SK-N-SH (cell line): ENCODE results near the gene KLHDC3. TPM values are rescaled to one million over a fixed set of nuclear protein-coding genes. Genes with fewer than 3 reads are reported as not detected.

ENCODE experiments used
- CTCF ChIA-PET: fragments of 300-600, 350-600 bp; formaldehyde crosslinking; extraction: SDS; loops from one replicate; lab custom pipeline; 2021; lab: Yijun Ruan, JAX
- POLR2A ChIA-PET: fragments of 350-600 bp; sonication (Branson Sonifier 250); formaldehyde crosslinking; extraction: SDS; loops from one replicate; lab custom pipeline; 2020; ENCODE audit warnings: antibody characterized with exemption, inconsistent platforms; lab: Yijun Ruan, JAX
- DNase-seq: peaks from one replicate; pipeline ENCODE4 v3.0.0; 2012
- H2AFZ ChIP-seq: fragments of 200-600 bp; sonication (generic); 2 replicates; pipeline ENCODE4 v1.8.1; 2016; ENCODE audit warnings: antibody characterized with exemption, mild to moderate bottlenecking, low read depth
- H3F3A ChIP-seq: fragments of 200-600 bp; sonication (generic); replicated peaks from 2 replicates; pipeline ENCODE3; 2016; ENCODE audit warnings: antibody characterized with exemption, mild to moderate bottlenecking; ENCODE audit not compliant: insufficient read depth
- H3K27ac ChIP-seq, 2 experiments: fragments of 200-500 bp in 1 of 2; fragments of 200-600 bp in 1 of 2; sonication (Bioruptor generic) in 1 of 2; sonication (generic), shearing (Covaris generic) in 1 of 2; 2 replicates each; pipeline versions ENCODE4 v1.5.1 to v1.6.1; 2014 to 2016; ENCODE audit warnings: low read depth in 2 of 2, inconsistent platforms in 1 of 2, low read length in 1 of 2, mild to moderate bottlenecking in 1 of 2, mixed read lengths in 1 of 2
- H3K27me3 ChIP-seq: fragments of 200-600 bp; sonication (generic), shearing (Covaris generic); 2 replicates; pipeline ENCODE4 v1.6.1; 2016; ENCODE audit warnings: mixed run types; ENCODE audit not compliant: insufficient read depth
- H3K36me3 ChIP-seq, 2 experiments: fragments of 200-500 bp in 1 of 2; fragments of 200-600 bp in 1 of 2; sonication (Bioruptor generic) in 1 of 2; sonication (generic) in 1 of 2; replicated peaks in 1 of 2; 2 replicates each; pipeline versions ENCODE3 to v1.5.1; 2014 to 2016; ENCODE audit warnings: low read length in 1 of 2, mild to moderate bottlenecking in 1 of 2; ENCODE audit not compliant: insufficient read depth in 2 of 2, control insufficient read depth in 1 of 2
- H3K4me1 ChIP-seq, 2 experiments: fragments of 200-500 bp in 1 of 2; fragments of 200-600 bp in 1 of 2; sonication (Bioruptor generic) in 1 of 2; sonication (generic), shearing (Covaris generic) in 1 of 2; 2 replicates each; pipeline versions ENCODE4 v1.5.1 to v1.6.1; 2014 to 2016; ENCODE audit warnings: low read depth in 1 of 2, low read length in 1 of 2, mixed run types in 1 of 2; ENCODE audit not compliant: insufficient read depth in 2 of 2, control insufficient read depth in 1 of 2
- H3K4me2 ChIP-seq: fragments of 200-600 bp; sonication (generic), shearing (Covaris generic); 2 replicates; pipeline ENCODE4 v1.6.1; 2017; ENCODE audit warnings: mixed run types
- H3K4me3 ChIP-seq, 2 experiments: fragments of 200-500 bp in 1 of 2; fragments of 200-600 bp in 1 of 2; sonication (Bioruptor generic) in 1 of 2; sonication (generic), shearing (Covaris generic) in 1 of 2; 2 replicates each; pipeline versions ENCODE4 v1.5.1 to v1.8.1; 2014 to 2016; ENCODE audit warnings: low read depth in 2 of 2, inconsistent platforms in 1 of 2, low read length in 1 of 2, mild to moderate bottlenecking in 1 of 2, mixed read lengths in 1 of 2, moderate library complexity in 1 of 2
- H3K79me2 ChIP-seq: fragments of 200-600 bp; sonication (generic); 2 replicates; pipeline ENCODE4 v1.8.1; 2017; ENCODE audit warnings: mild to moderate bottlenecking; ENCODE audit not compliant: insufficient read depth
- H3K9ac ChIP-seq: fragments of 200-600 bp; sonication (generic); 2 replicates; pipeline ENCODE4 v1.6.1; 2017; ENCODE audit warnings: mixed run types
- H3K9me2 ChIP-seq: fragments of 200-600 bp; sonication (generic); 2 replicates; pipeline ENCODE4 v1.6.1; 2017; ENCODE audit warnings: mixed run types
- H3K9me3 ChIP-seq: fragments of 200-600 bp; sonication (generic); 2 replicates; pipeline ENCODE4 v1.6.1; 2017; ENCODE audit warnings: mixed run types, mild to moderate bottlenecking, moderate library complexity
- H4K20me1 ChIP-seq: fragments of 200-600 bp; sonication (generic); 2 replicates; pipeline ENCODE4 v1.6.1; 2017; ENCODE audit warnings: mild to moderate bottlenecking, mixed run types; ENCODE audit not compliant: insufficient read depth
- CHD2 ChIP-seq: fragments of 150-350 bp; IDR thresholded peaks from 2 replicates; pipeline ENCODE4 v1.6.1; 2018; ENCODE audit warnings: low read length; ENCODE audit not compliant: partially characterized antibody
- CTCF ChIP-seq: fragments of 200-600 bp; sonication (generic); IDR thresholded peaks from 2 replicates; pipeline ENCODE4 v1.6.1; 2017; ENCODE audit warnings: antibody characterized with exemption, mild to moderate bottlenecking, moderate library complexity
- ELF1 ChIP-seq: IDR thresholded peaks from 2 replicates; pipeline ENCODE4 v1.4.0; 2012
- EZH2phosphoT487 ChIP-seq: fragments of 200-600 bp; sonication (generic); IDR thresholded peaks from 2 replicates; pipeline ENCODE4 v1.6.1; 2017; ENCODE audit warnings: low read depth, mixed run types, mild to moderate bottlenecking, antibody characterized with exemption, moderate library complexity, borderline replicate concordance
- FOXJ3 ChIP-seq: sonication (generic); formaldehyde crosslinking; IDR thresholded peaks from 2 replicates; pipeline ENCODE4 v1.5.1; 2020; ENCODE audit warnings: mild to moderate bottlenecking, missing genetic modification reagents
- NFIC ChIP-seq: IDR thresholded peaks from 2 replicates; pipeline ENCODE4 v1.4.0; 2012; ENCODE audit warnings: borderline replicate concordance
- PBX3 ChIP-seq: IDR thresholded peaks from 2 replicates; pipeline ENCODE4; 2012
- POLR2AphosphoS5 ChIP-seq: IDR thresholded peaks from 2 replicates; pipeline ENCODE4 v1.6.1; 2012; ENCODE audit warnings: low read depth, low read length
- RCOR1 ChIP-seq: fragments of 150-350 bp; IDR thresholded peaks from 2 replicates; pipeline ENCODE4 v1.6.1; 2017; ENCODE audit warnings: antibody characterized with exemption, low read length
- RFX5 ChIP-seq: IDR thresholded peaks from 2 replicates; pipeline ENCODE4 v1.6.1; 2012; ENCODE audit warnings: mild to moderate bottlenecking, improper control_type of control experiment, low read length
- TEAD4 ChIP-seq: IDR thresholded peaks from 2 replicates; pipeline ENCODE4 v1.4.0; 2012; ENCODE audit warnings: mild to moderate bottlenecking, borderline replicate concordance; ENCODE audit not compliant: insufficient read depth
- WGBS: methylation state at CpG from one replicate; pipeline ENCODE4 v1.1.6; 2017; ENCODE audit warnings: low lambda C conversion rate; 5-methylcytosine and 5-hydroxymethylcytosine counted together
- polyA plus RNA-seq, 3 experiments: library from polyadenylated mRNA; depleted of rRNA; stranded (reverse); fragments of >200 nt; gene quantifications; 2 replicates each; pipeline ENCODE4 v1.2.3, GENCODE V29; 2012

KLHDC3 gene
- polyA plus RNA-seq, 1 of the 3 experiments (the other 2 are of a cell fraction): 74.1 TPM

GRCh38 chr6:42968126-42968701 is 45.8 kb upstream of the KLHDC3 start:
- no peaks in the 10 kb centered on the region for H3K79me2 ChIP-seq
- ChIA-PET POLR2A (interaction anchor here (0.7 kb wide), 1 partner anchor 51 kb away, joined by 3 read pairs; no protein-coding TSS in a partner anchor), CTCF (interaction anchor here (1.3 to 1.5 kb wide), 2 partner anchors 11 to 67 kb away, joined by 4 read pairs; partner anchors contain the start of gene PEX6)
- no peak overlapping the region for H3K4me3 ChIP-seq
- H3K27ac ChIP-seq: no peak overlapping the region
- peaks cover 9% of the 10 kb centered on the region for H3F3A ChIP-seq
- no peaks in the 10 kb centered on the region for H3K9me2 ChIP-seq
- no peak overlapping the region for H3K4me2 ChIP-seq
- H3K36me3 ChIP-seq: peaks cover 0 to 39% of the 10 kb centered on the region in 2 experiments
- WGBS: 98% methylated on average over 6 of the region's 12 CpGs
- H3K9ac ChIP-seq: no peak overlapping the region
- no peaks in the 10 kb centered on the region for H4K20me1 ChIP-seq
- DNase-seq: no peak
- peaks cover 0 to 9% of the 10 kb centered on the region in 2 experiments; a peak in 3 of 4 replicates for H3K4me1 ChIP-seq
- no peaks in the 10 kb centered on the region for H3K9me3 ChIP-seq
- no peaks in the 10 kb centered on the region for H3K27me3 ChIP-seq
- no peak for TF ChIP-seq PBX3
- no peak for TF ChIP-seq CTCF
- no peak for TF ChIP-seq FOXJ3 (CRISPR knock-in tag)
- no peak for TF ChIP-seq RCOR1
- no peak for TF ChIP-seq NFIC
- no peak for TF ChIP-seq ELF1
- TF ChIP-seq TEAD4: no peak
- H2AFZ ChIP-seq: no peak overlapping the region

GRCh38 chr6:42968783-42969182 is 45.3 kb upstream of the KLHDC3 start:
- CTCF ChIA-PET: interaction anchor here (1.5 kb wide), 1 partner anchor 67 kb away, joined by 4 read pairs; no protein-coding TSS in a partner anchor

More at GRCh38 chr6:42968783-42969182, 45.3 kb upstream of the KLHDC3 start:
- WGBS: 100% methylated on average over 1 of the region's 4 CpGs
- Histone ChIP-seq H3K27me3 (no peaks in the 10 kb centered on the region), H3K36me3 (peaks cover 0 to 39% of the 10 kb centered on the region in 2 experiments), H3K4me2 (no peak overlapping the region), H3K79me2 (no peaks in the 10 kb centered on the region), H3K27ac (no peak overlapping the region), H3K9me3 (no peaks in the 10 kb centered on the region), H2AFZ (no peak overlapping the region), H4K20me1 (no peaks in the 10 kb centered on the region), H3K4me3 (no peak overlapping the region), H3K9me2 (no peaks in the 10 kb centered on the region), H3F3A (peaks cover 10% of the 10 kb centered on the region), H3K9ac (no peak overlapping the region), H3K4me1 (peaks cover 0 to 9% of the 10 kb centered on the region in 2 experiments; a peak in 3 of 4 replicates)
- DNase-seq: no peak
- POLR2A ChIA-PET: interaction anchor here (0.7 kb wide), 1 partner anchor 52 kb away, joined by 3 read pairs; no protein-coding TSS in a partner anchor
- TF ChIP-seq POLR2AphosphoS5 (no peak), NFIC (no peak), RFX5 (no peak), CHD2 (no peak), EZH2phosphoT487 (no peak), CTCF (no peak)
